MM.1S (cell line): ENCODE results near the gene MEGF6.

Source experiments
- DNase-seq: peaks from one replicate; pipeline ENCODE4 v3.0.0-alpha.2; 2015
- H2AFZ ChIP-seq: fragments of 300-600 bp; sonication (generic); 2 replicates; pipeline ENCODE4 v1.6.0; 2016; ENCODE audit warnings: antibody characterized with exemption, low read length
- H3F3A ChIP-seq: fragments of 300-600 bp; sonication (generic); 2 replicates; pipeline ENCODE4 v1.6.1; 2016; ENCODE audit warnings: mild to moderate bottlenecking, antibody characterized with exemption, low read length, moderate library complexity, mixed read lengths; ENCODE audit not compliant: insufficient read depth
- H3K27ac ChIP-seq: fragments of 300-600 bp; sonication (generic); 2 replicates; pipeline ENCODE4 v1.5.1; 2016; ENCODE audit warnings: mild to moderate bottlenecking, low read length
- H3K27me3 ChIP-seq: fragments of 300-600 bp; sonication (generic); replicated peaks from 2 replicates; pipeline ENCODE4 v1.6.0; 2016; ENCODE audit warnings: low read length; ENCODE audit not compliant: insufficient read depth
- H3K36me3 ChIP-seq: fragments of 300-600 bp; sonication (generic); replicated peaks from 2 replicates; pipeline ENCODE4 v1.6.1; 2016; ENCODE audit warnings: mild to moderate bottlenecking, low read length, mixed read lengths; ENCODE audit not compliant: insufficient read depth
- H3K4me1 ChIP-seq: fragments of 300-600 bp; sonication (generic); 2 replicates; pipeline ENCODE4 v1.6.1; 2016; ENCODE audit warnings: low read length, mixed read lengths
- H3K4me2 ChIP-seq: fragments of 300-600 bp; sonication (generic); 2 replicates; pipeline ENCODE4 v1.6.0; 2016; ENCODE audit warnings: low read depth, low read length
- H3K4me3 ChIP-seq: fragments of 300-600 bp; sonication (generic); 2 replicates; pipeline ENCODE4 v1.5.1; 2016; ENCODE audit warnings: low read length, mixed read lengths
- H3K79me2 ChIP-seq: fragments of 300-600 bp; sonication (generic); 2 replicates; pipeline ENCODE4 v1.6.1; 2016; ENCODE audit warnings: mixed run types, low read length, mixed read lengths
- H3K9ac ChIP-seq: fragments of 300-600 bp; sonication (generic); 2 replicates; pipeline ENCODE4 v1.6.1; 2016; ENCODE audit warnings: low read length, mixed read lengths
- H3K9me2 ChIP-seq: fragments of 300-600 bp; sonication (generic); replicated peaks from 2 replicates; pipeline ENCODE4 v1.6.1; 2016; ENCODE audit warnings: mild to moderate bottlenecking, low read length, mixed read lengths; ENCODE audit not compliant: insufficient read depth
- H3K9me3 ChIP-seq: fragments of 300-600 bp; sonication (generic); replicated peaks from 2 replicates; pipeline ENCODE4 v1.6.1; 2016; ENCODE audit warnings: mild to moderate bottlenecking, low read length, mixed read lengths; ENCODE audit not compliant: insufficient read depth
- H4K20me1 ChIP-seq: fragments of 300-600 bp; sonication (generic); 2 replicates; pipeline ENCODE4 v1.6.1; 2016; ENCODE audit warnings: mild to moderate bottlenecking, low read length, moderate library complexity, mixed read lengths; ENCODE audit not compliant: insufficient read depth
- CTCF ChIP-seq: fragments of 300-600 bp; sonication (generic); IDR thresholded peaks from 2 replicates; pipeline ENCODE4 v1.5.1; 2016; ENCODE audit warnings: antibody characterized with exemption, low read length, mixed read lengths
- EZH2 ChIP-seq: fragments of 300-600 bp; sonication (generic); optimal IDR thresholded peaks from 2 replicates; pipeline ENCODE3; 2017; ENCODE audit warnings: low read depth, mild to moderate bottlenecking, antibody characterized with exemption, low read length, mixed read lengths
- EZH2phosphoT487 ChIP-seq: fragments of 300-600 bp; sonication (generic); IDR thresholded peaks from 2 replicates; pipeline ENCODE4 v1.6.1; 2018; ENCODE audit warnings: antibody characterized with exemption, low read length

MEGF6 gene

GRCh38 chr1:3610527-3611169 is 660 bp downstream of the MEGF6 start:
- H3K4me1 ChIP-seq: no peaks in the 10 kb centered on the region
- H3K9ac ChIP-seq: no peak overlapping the region
- H3K9me3 ChIP-seq: no peaks in the 10 kb centered on the region
- no peaks in the 10 kb centered on the region for H3K36me3 ChIP-seq
- no peak overlapping the region for H3K4me3 ChIP-seq
- no peak for TF ChIP-seq EZH2phosphoT487
- no peak for TF ChIP-seq EZH2
- TF ChIP-seq CTCF: no peak
- peak overlapping the region; percentile 21; the same call in 1 of the 2 replicates for H3K4me2 ChIP-seq
- no peak overlapping the region for H2AFZ ChIP-seq
- no peaks in the 10 kb centered on the region for H4K20me1 ChIP-seq
- no peaks in the 10 kb centered on the region for H3K79me2 ChIP-seq
- no peak for DNase-seq
- H3K9me2 ChIP-seq: no peaks in the 10 kb centered on the region
- peaks cover 96% of the 10 kb centered on the region for H3K27me3 ChIP-seq
- no peaks in the 10 kb centered on the region for H3F3A ChIP-seq
- H3K27ac ChIP-seq: no peak overlapping the region

- H3K4me3 ChIP-seq: no peak overlapping the region
- no peak overlapping the region for H2AFZ ChIP-seq
- H3K27me3 ChIP-seq: peaks cover 96% of the 10 kb centered on the region
- no peak for TF ChIP-seq EZH2
- TF ChIP-seq CTCF: no peak
- no peak for TF ChIP-seq EZH2phosphoT487
- no peaks in the 10 kb centered on the region for H3K36me3 ChIP-seq
- H3K9me3 ChIP-seq: no peaks in the 10 kb centered on the region
- no peak overlapping the region for H3K9ac ChIP-seq
- no peaks in the 10 kb centered on the region for H3F3A ChIP-seq
- DNase-seq: no peak
- no peak overlapping the region for H3K27ac ChIP-seq
- H3K4me1 ChIP-seq: no peaks in the 10 kb centered on the region
- no peak overlapping the region for H3K4me2 ChIP-seq
- H4K20me1 ChIP-seq: no peaks in the 10 kb centered on the region
- no peaks in the 10 kb centered on the region for H3K9me2 ChIP-seq
- no peaks in the 10 kb centered on the region for H3K79me2 ChIP-seq
These were observed 1.4 kb downstream of the MEGF6 start for GRCh38 chr1:3609769-3610526.

GRCh38 chr1:3609016-3609768 is 2.1 kb downstream of the MEGF6 start:
- DNase-seq: no peak
- H3K27ac ChIP-seq: no peak overlapping the region
- H3K4me1 ChIP-seq: no peaks in the 10 kb centered on the region
- no peak overlapping the region for H2AFZ ChIP-seq
- H3K27me3 ChIP-seq: peaks cover 96% of the 10 kb centered on the region
- H3K36me3 ChIP-seq: no peaks in the 10 kb centered on the region
- no peaks in the 10 kb centered on the region for H3K9me2 ChIP-seq
- H3K4me2 ChIP-seq: no peak overlapping the region
- no peaks in the 10 kb centered on the region for H3F3A ChIP-seq
- no peaks in the 10 kb centered on the region for H3K9me3 ChIP-seq
- no peak overlapping the region for H3K4me3 ChIP-seq
- TF ChIP-seq EZH2phosphoT487 (no peak), EZH2 (no peak), CTCF (no peak)
- no peaks in the 10 kb centered on the region for H3K79me2 ChIP-seq
- H3K9ac ChIP-seq: no peak overlapping the region
- H4K20me1 ChIP-seq: no peaks in the 10 kb centered on the region
